HG03097 (cell line): ENCODE results near the gene CD33.
"Not testable (repeated sequence)": the region's sequence is repeated elsewhere in the genome, so short reads cannot be mapped to it uniquely, and the experiment has no call there.

Experiments used
- ATAC-seq: cut with Tn5 transposase; IDR thresholded peaks from one replicate; pipeline ENCODE4 v1.9.1; 2021; ENCODE audit not compliant: unreplicated experiment, low FRiP score

CD33 gene

GRCh38 chr19:51224898-51225393 lies at the start of gene CD33:
TSS of gene CD33 (plus strand) at chr19:51225080. CDS start at chr19:51225119, 39 bp downstream.
- not testable (repeated sequence) for ATAC-seq

GRCh38 chr19:51179256-51179655 lies 45.6 kb upstream of the CD33 start:
- ATAC-seq, result no peak

GRCh38 chr19:51181377-51181912 lies 43.4 kb upstream of the CD33 start:
- ATAC-seq, result no peak

GRCh38 chr19:51181913-51182419 lies 42.9 kb upstream of the CD33 start:
- no peak for ATAC-seq

GRCh38 chr19:51183629-51184028 lies 41.3 kb upstream of the CD33 start:
- no peak for ATAC-seq

GRCh38 chr19:51185069-51185867 lies 39.6 kb upstream of the CD33 start:
- ATAC-seq, result no peak

- no peak for ATAC-seq
These were observed 39.0 kb upstream of the CD33 start for GRCh38 chr19:51185868-51186215.

GRCh38 chr19:51186323-51186722 lies 38.6 kb upstream of the CD33 start:
- ATAC-seq, result no peak

- no peak for ATAC-seq
These were observed 37.3 kb upstream of the CD33 start for GRCh38 chr19:51187395-51188226.

- no peak for ATAC-seq
These were observed 36.7 kb upstream of the CD33 start for GRCh38 chr19:51188227-51188559.

GRCh38 chr19:51192689-51193088 lies 32.2 kb upstream of the CD33 start:
- no peak for ATAC-seq

GRCh38 chr19:51194527-51195315 lies 30.2 kb upstream of the CD33 start:
- ATAC-seq, result no peak

GRCh38 chr19:51195316-51195586 lies 29.6 kb upstream of the CD33 start:
- ATAC-seq, result no peak

- ATAC-seq, result no peak
These were observed 29.3 kb upstream of the CD33 start for GRCh38 chr19:51195616-51196015.

- no peak for ATAC-seq
These were observed 28.7 kb upstream of the CD33 start for GRCh38 chr19:51196181-51196580.

- ATAC-seq, result no peak
These were observed 26.2 kb upstream of the CD33 start for GRCh38 chr19:51198641-51199040.

GRCh38 chr19:51200071-51200666 lies 24.7 kb upstream of the CD33 start:
- ATAC-seq, result no peak

GRCh38 chr19:51201712-51202111 lies 23.2 kb upstream of the CD33 start:
- no peak for ATAC-seq

- ATAC-seq, result no peak
These were observed 21.0 kb upstream of the CD33 start for GRCh38 chr19:51203916-51204315.

GRCh38 chr19:51204321-51204720 lies 20.6 kb upstream of the CD33 start:
- ATAC-seq, result no peak
